NCI-H2029 treated with DMSO at 0.1 percent for 48 hours (cell line): ENCODE results near the gene NCBP3.
"Not testable (repeated sequence)": the region's sequence is repeated elsewhere in the genome, so short reads cannot be mapped to it uniquely, and the experiment has no call there.

Experiments used
- DNase-seq: peaks from one replicate; lab custom pipeline; 2025; lab: John Stamatoyannopoulos, UW

NCBP3 gene

DNA sequence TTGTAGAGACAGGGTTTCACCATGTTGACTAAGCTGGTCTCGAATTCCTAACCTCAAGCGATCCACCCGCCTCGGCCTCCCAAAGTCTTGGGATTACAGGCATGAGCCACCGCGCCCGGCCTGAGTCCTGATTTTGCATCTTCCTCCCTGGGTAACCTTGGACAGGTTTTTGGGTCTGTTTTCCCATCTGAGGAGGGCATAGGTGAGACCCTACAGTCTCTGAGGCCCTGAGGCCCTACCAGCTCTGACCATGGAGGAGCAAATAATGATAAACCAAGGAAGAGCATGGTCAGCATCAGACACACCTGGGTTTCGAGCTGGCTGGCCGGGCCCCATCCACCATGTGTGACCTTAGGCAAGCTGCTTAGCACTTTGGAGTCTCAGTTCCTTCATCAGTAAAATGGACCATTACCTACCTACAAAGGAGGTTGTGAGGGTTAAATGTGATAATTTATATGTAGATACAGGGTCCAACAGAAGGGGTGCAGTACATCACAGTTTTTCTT lies 1.2 kb upstream of the NCBP3 start:
- DNase-seq, result no peak

- DNase-seq, result no peak
These were observed 555 bp upstream of the NCBP3 start for GRCh38 chr17:3846437-3847164.

- DNase-seq, result no peak
These were observed 790 bp downstream of the NCBP3 start for GRCh38 chr17:3845291-3845620.

DNA sequence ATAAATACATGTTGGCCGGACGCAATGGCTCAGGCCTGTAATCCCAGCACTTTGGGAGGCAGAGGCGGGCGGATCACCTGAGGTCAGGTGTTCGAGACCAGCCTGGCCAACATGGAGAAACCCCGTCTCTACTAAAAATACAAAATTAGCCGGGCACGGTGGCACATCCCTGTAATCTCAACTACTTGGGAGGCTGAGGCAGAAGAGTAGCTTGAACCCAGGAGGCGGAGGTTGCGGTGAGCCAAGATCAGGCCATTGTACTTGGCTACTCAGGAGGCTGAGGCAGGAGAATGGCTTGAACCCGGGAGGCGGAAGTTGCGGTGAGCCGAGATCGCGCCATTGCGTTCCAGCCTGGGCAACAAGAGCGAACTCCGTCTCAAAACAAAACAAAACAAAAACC lies 1.5 kb downstream of the NCBP3 start:
- not testable (repeated sequence) for DNase-seq

GRCh38 chr17:3843935-3844516 lies 2.0 kb downstream of the NCBP3 start:
- no peak for DNase-seq

- DNase-seq, result no peak
These were observed 7.8 kb downstream of the NCBP3 start for GRCh38 chr17:3838206-3838605.

GRCh38 chr17:3836551-3836950 lies 9.5 kb downstream of the NCBP3 start:
- DNase-seq, result no peak

- DNase-seq, result no peak
These were observed 10.4 kb downstream of the NCBP3 start for GRCh38 chr17:3835410-3836229.

- DNase-seq, result no peak
These were observed 11.2 kb downstream of the NCBP3 start for GRCh38 chr17:3834811-3835210.

DNA sequence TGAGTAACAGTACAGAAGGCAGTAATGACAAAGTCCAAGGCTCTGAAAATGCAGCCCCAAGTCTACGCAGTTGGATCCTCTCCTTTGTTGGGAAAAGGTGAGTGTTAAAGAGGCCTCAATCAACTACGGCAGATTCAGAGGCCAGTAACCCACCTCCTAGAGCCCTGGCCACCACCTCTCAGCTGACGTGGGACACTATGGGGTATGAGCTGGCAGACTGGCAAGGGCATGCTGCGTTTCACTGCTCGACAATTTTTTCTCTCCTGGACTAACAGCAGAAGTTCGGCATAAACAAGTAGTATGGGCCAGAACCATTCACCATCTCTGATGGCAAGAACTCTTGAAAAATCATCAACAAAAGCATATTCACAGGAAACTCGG lies 17.2 kb downstream of the NCBP3 start:
- no peak for DNase-seq

- DNase-seq, result no peak
These were observed 17.7 kb downstream of the NCBP3 start for GRCh38 chr17:3828151-3828851.

GRCh38 chr17:3827124-3827773 lies 18.8 kb downstream of the NCBP3 start:
- DNase-seq, result no peak

DNA sequence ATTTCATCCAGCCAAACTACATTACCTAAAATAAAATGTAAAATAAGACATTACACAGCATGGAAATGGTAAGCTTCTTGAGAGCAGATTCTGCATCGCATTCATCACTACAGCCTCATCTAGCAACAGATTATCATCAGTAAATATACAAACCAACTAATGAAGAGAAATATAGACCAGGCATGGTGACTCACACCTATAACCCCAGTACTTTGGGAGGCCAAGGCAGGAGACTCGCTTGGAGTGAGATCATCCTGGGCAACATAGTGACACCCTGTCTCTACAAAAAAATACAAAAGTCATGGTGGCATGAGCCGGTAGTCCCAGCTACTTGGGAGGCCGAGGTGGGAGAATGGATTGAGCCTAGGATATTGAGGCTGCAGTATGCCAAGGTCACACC lies 19.9 kb downstream of the NCBP3 start:
- DNase-seq, result no peak

DNA sequence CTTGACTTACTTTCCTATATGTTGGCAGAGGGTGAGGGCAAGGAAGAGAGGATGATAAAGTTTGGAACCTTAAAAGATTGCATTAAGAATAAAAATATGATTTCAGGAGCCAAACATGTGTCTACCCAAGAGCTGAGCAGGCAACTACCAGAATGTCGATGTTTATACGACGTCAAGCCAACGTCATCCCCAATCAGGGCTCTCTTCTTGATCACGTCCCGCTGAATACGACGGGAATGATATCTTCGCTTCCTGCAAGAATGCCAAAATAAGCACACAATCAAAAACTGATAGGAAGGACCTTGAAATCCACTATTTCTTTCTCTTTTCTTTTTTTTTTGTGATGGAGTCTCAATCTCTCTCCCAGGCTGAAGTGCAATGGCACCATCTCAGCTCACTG lies 24.9 kb downstream of the NCBP3 start:
- no peak for DNase-seq

DNA sequence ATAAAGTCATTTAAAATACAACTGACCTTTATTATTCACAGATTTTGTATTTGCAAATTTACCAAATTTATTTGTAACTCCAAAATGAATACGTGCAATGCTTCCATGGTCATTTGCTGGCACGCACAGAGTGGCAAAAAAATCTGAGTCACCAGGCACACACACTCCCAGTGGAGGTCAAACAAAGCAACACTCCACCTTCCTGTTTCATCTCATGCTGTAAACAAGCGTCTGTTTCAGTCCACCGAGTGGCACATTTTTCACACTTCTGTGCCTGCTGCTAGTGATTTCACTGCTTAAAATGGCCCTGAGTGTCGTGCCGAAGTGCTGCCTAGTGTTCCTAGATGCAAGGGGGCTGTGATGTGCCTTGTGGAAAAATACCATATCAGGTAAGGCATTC lies 27.3 kb downstream of the NCBP3 start:
- no peak for DNase-seq

DNA sequence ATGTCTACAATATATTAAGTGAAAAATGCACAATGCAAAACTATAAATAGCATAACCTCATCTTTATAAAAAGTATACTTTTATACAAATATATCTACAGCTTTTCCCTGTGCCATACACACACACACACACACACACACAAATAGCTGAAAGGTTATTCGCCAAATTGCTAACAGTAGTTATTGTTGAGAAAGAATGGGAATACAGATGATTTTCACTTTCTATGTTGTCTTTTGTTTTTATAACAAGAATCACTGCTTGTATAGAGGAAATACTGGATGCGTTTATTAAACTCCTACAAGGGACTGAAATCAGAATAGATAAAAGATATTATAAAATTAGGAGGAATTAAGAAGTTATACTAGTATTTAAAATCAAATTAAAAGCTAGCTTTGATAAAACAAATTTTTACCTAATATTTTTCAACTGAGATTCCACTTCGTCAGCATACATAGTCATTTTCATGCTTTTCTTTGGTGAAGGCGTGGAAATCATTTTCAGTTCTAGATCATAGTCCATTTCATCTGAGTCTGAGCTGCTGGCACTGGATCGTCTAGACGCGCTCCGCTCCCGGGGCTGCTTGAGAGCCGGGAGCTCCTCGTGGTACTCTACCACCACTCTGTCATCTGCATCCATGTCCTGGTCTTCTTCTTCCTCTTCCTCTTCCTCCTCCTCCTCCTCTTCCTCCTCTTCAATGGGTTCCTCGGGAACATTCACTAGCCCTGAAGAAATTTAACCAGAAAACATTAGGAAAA lies 28.0 kb downstream of the NCBP3 start:
- DNase-seq, result no peak

DNA sequence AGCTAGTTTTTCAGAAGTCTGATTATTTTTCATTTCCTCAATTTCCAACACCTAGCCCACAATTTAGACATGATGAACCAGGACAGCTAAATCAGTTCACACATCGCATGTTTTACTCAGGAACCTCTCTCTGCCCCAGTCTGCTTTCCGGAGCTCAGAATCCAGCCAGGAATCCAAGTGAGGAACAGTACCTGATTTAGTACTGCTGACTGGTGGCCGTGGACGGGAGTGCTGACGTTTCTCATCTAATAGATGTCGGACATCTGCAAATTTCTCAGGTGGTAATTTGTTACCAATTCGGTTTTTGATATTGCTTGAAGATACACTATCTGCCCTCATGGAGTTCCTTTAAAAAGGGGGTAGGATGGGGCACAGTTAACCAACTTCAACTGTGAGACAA lies 30.1 kb downstream of the NCBP3 start:
- DNase-seq, result no peak

- no peak for DNase-seq
These were observed 30.9 kb downstream of the NCBP3 start for GRCh38 chr17:3815122-3815521.

DNA sequence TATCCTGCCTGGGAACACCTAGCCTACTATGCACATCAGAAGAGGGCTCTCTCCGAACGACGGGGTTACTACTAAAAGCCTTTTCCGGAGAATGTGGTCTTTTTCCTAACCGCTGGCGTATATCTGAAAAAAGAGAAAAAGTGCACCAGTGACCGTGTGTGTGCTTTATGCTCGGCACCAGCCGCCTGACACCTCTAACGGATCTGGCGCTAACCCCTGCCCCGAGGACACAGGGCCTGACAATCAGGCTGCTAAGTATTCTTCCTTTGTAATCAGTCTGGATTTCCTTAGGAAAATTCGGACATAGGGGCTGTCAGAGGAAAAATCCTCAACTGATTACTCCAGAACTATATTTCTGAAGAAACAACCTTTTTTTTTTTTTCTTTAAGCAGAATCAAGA lies 31.7 kb downstream of the NCBP3 start:
- DNase-seq, result no peak

- no peak for DNase-seq
These were observed 32.9 kb downstream of the NCBP3 start for GRCh38 chr17:3813171-3813570.

DNA sequence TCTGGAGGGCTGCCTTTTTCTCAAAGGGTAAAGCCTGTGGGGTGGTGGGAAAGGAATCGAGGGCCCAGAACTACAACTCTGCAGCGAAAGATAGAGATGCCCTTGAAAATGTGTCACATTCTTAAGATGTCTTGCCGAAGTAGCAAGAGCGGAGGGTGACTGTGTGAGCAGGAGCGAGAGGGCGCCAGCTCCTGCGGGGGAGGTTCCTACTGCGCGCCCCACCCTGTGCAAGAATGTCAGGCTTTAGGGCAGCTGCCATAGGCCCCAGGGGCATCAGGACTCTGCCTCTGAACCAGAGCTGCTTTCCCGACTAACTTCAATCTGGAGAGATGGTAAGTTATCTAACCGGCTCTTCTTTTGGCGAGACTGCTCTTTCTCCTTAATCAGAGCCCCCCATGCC lies 33.3 kb downstream of the NCBP3 start:
- DNase-seq, result no peak
